Body of pancreas (tissue), 4 donors: Measurements from ENCODE around the gene TBC1D22B. TPM values are rescaled to one million over a fixed set of nuclear protein-coding genes. Genes with fewer than 3 reads are reported as not detected.
"Not testable (repeated sequence)": the region's sequence is repeated elsewhere in the genome, so short reads cannot be mapped to it uniquely, and the experiment has no call there.

ENCODE experiments used
- ATAC-seq: fragments of 150-250 bp; one replicate; pipeline ENCODE4 v1.9.1; 2016
- DNase-seq, 4 donors: peaks; one replicate each; pipeline ENCODE4 v3.0.0-alpha.2; 2019
- H3K27ac ChIP-seq, 4 donors: fragments of 200-600 bp; sonication (generic); 1 replicate in 3 of 4; 2 replicates in 1 of 4; pipeline versions ENCODE4 v1.5.1 to v1.6.1; 2016 to 2019; ENCODE audit warnings: mild to moderate bottlenecking in 1 of 4, mixed read lengths in 1 of 4, moderate library complexity in 1 of 4
- H3K27me3 ChIP-seq, 2 donors: fragments of 200-600 bp; sonication (generic); one replicate each; pipeline ENCODE4 v1.6.0; 2016; ENCODE audit warnings: mild to moderate bottlenecking in 1 of 2
- H3K36me3 ChIP-seq, 2 donors: fragments of 200-600 bp; sonication (generic); replicated peaks in 1 of 2; 2 replicates each; pipeline ENCODE4 v1.5.1; 2016; ENCODE audit warnings: low read depth in 2 of 2; ENCODE audit not compliant: insufficient read depth in 1 of 2
- H3K4me1 ChIP-seq: fragments of 200-600 bp; sonication (generic); one replicate; pipeline ENCODE4 v1.6.0; 2016
- H3K4me3 ChIP-seq, 2 donors: fragments of 200-600 bp; sonication (generic); 1 replicate in 1 of 2; 2 replicates in 1 of 2; pipeline ENCODE4 v1.5.1; 2016 to 2019
- H3K9me3 ChIP-seq, 3 donors: fragments of 200-600 bp; sonication (generic); 1 replicate in 2 of 3; 2 replicates in 1 of 3; pipeline ENCODE4 v1.5.1; 2016
- CTCF ChIP-seq, 7 experiments: fragments of 450-650 bp in 4 of 7; fragments of 200-600 bp in 3 of 7; sonication (generic) in 3 of 7; IDR thresholded peaks; one replicate each; pipeline ENCODE4 v1.5.1; 2016 to 2019; ENCODE audit warnings: antibody characterized with exemption in 7 of 7
- POLR2A ChIP-seq, 3 donors: fragments of 450-650 bp; IDR thresholded peaks; one replicate each; pipeline ENCODE4 v1.6.1; 2016; ENCODE audit warnings: antibody characterized with exemption in 3 of 3, mild to moderate bottlenecking in 2 of 3
- whole genome bisulfite sequencing, 2 donors: methylation state at CpG; one replicate each; pipeline ENCODE4 v1.1.5; 2017; 5-methylcytosine and 5-hydroxymethylcytosine counted together
- intact Hi-C: fragments of 100-400 bp; cut with DNase I; formaldehyde crosslinking; loops from one replicate; pipeline ENCODE4 v1.15.1; 2023
- total RNA-seq, 2 donors: library from RNA; depleted of rRNA; stranded (reverse); fragments of >200 nt; gene quantifications; one replicate each; pipeline ENCODE4 v1.1.0, GENCODE V29; 2016

The TBC1D22B gene
- total RNA-seq, 2 donors from 2014 or later, result 8.0 to 8.2 TPM

- no peaks in the 10 kb centered on the region for H3K9me3 ChIP-seq
- DNase-seq, result no peak
- no peak overlapping the region for H3K27ac ChIP-seq
- 10 to 32% methylated on average over 3 of the region's 3 CpGs for WGBS, 2 donors
- intact Hi-C loops, result no loop called here
- no peak for ATAC-seq
- TF ChIP-seq CTCF (IDR thresholded peaks at IDR 0.05) (no peak), POLR2A (IDR thresholded peaks at IDR 0.05) (no peak)
- no peaks in the 10 kb centered on the region for H3K36me3 ChIP-seq
- no peaks in the 10 kb centered on the region for H3K27me3 ChIP-seq
- no peaks in the 10 kb centered on the region for H3K4me1 ChIP-seq
- no peak overlapping the region for H3K4me3 ChIP-seq
Measured at GRCh38 chr6:37323580-37323979, 66.0 kb downstream of the TBC1D22B start.

- WGBS, 2 donors, result 52 to 55% methylated on average over 4 of the region's 4 CpGs
- Histone ChIP-seq H3K4me3 (no peak overlapping the region), H3K4me1 (no peaks in the 10 kb centered on the region), H3K27me3 (no peaks in the 10 kb centered on the region), H3K27ac (no peak overlapping the region), H3K9me3 (no peaks in the 10 kb centered on the region), H3K36me3 (no peaks in the 10 kb centered on the region)
- no peak for DNase-seq
- no peak for ATAC-seq
- intact Hi-C loops, result no loop called here
- no peak for TF ChIP-seq POLR2A (IDR thresholded peaks at IDR 0.05)
- no peak for TF ChIP-seq CTCF (IDR thresholded peaks at IDR 0.05)
Measured at GRCh38 chr6:37324131-37325033, 66.8 kb downstream of the TBC1D22B start.

- H3K9me3 ChIP-seq, H3K4me1 ChIP-seq, ATAC-seq, H3K4me3 ChIP-seq, H3K27ac ChIP-seq, H3K36me3 ChIP-seq, DNase-seq, H3K27me3 ChIP-seq: not testable (repeated sequence)
- 93 to 96% methylated on average over 10 of the region's 10 CpGs for WGBS, 2 donors
- intact Hi-C loops, result loop anchor here (10.0 kb wide), 1 partner anchor 1164 kb away; no protein-coding TSS in a partner anchor
Measured at GRCh38 chr6:37330345-37330744, 72.8 kb downstream of the TBC1D22B start.

GRCh38 chr6:37331047-37331446, 73.5 kb downstream of the TBC1D22B start:
- no peaks in the 10 kb centered on the region for H3K4me1 ChIP-seq
- peaks cover 8% of the 10 kb centered on the region in 2 donors for H3K36me3 ChIP-seq
- H3K4me3 ChIP-seq, result no peak overlapping the region
- TF ChIP-seq POLR2A (IDR thresholded peaks at IDR 0.05), result no peak
- no peak for DNase-seq
- WGBS, 2 donors, result 94 to 95% methylated on average over 13 of the region's 13 CpGs
- H3K27me3 ChIP-seq, result no peaks in the 10 kb centered on the region
- no peak overlapping the region for H3K27ac ChIP-seq
- intact Hi-C loops, result loop anchor here (10.0 kb wide), 1 partner anchor 1164 kb away; no protein-coding TSS in a partner anchor
- no peaks in the 10 kb centered on the region for H3K9me3 ChIP-seq
- no peak for ATAC-seq

- WGBS, 2 donors, result 79 to 95% methylated on average over 1 of the region's 1 CpG
Measured at GRCh38 chr6:37332894-37333293, 75.3 kb downstream of the TBC1D22B start.

More at GRCh38 chr6:37332894-37333293, 75.3 kb downstream of the TBC1D22B start:
- H3K27ac ChIP-seq, result no peak overlapping the region
- ATAC-seq, result no peak
- no peak overlapping the region for H3K4me3 ChIP-seq
- intact Hi-C loops, result loop anchor here (10.0 kb wide), 1 partner anchor 1162 kb away; no protein-coding TSS in a partner anchor
- H3K36me3 ChIP-seq, result peaks cover 8% of the 10 kb centered on the region in 2 donors
- no peak for DNase-seq
- no peaks in the 10 kb centered on the region for H3K27me3 ChIP-seq
- no peaks in the 10 kb centered on the region for H3K9me3 ChIP-seq
- no peaks in the 10 kb centered on the region for H3K4me1 ChIP-seq
- TF ChIP-seq POLR2A (IDR thresholded peaks at IDR 0.05) (no peak), CTCF (IDR thresholded peaks at IDR 0.05) (no peak)
